22Rv1 (cell line): ENCODE results near the gene BPGM.

Experiments used
- ZFX ChIP-seq: fragments of 450-650 bp; IDR thresholded peaks from 2 replicates; pipeline ENCODE4 v1.6.1; 2017; ENCODE audit warnings: antibody characterized with exemption, borderline replicate concordance
- TF ChIP-seq, protein P1 (sequence below): fragments of 450-650 bp; IDR thresholded peaks from 2 replicates; pipeline ENCODE4 v1.5.1; 2017; ENCODE audit warnings: mild to moderate bottlenecking

GRCh38 chr7:134703241-134703594 is 56.6 kb downstream of the BPGM start:
- TF ChIP-seq, protein P1, sequence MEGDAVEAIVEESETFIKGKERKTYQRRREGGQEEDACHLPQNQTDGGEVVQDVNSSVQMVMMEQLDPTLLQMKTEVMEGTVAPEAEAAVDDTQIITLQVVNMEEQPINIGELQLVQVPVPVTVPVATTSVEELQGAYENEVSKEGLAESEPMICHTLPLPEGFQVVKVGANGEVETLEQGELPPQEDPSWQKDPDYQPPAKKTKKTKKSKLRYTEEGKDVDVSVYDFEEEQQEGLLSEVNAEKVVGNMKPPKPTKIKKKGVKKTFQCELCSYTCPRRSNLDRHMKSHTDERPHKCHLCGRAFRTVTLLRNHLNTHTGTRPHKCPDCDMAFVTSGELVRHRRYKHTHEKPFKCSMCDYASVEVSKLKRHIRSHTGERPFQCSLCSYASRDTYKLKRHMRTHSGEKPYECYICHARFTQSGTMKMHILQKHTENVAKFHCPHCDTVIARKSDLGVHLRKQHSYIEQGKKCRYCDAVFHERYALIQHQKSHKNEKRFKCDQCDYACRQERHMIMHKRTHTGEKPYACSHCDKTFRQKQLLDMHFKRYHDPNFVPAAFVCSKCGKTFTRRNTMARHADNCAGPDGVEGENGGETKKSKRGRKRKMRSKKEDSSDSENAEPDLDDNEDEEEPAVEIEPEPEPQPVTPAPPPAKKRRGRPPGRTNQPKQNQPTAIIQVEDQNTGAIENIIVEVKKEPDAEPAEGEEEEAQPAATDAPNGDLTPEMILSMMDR, result no peak
- TF ChIP-seq ZFX, result no peak
